Nucleus accumbens (tissue), 56 donors: ENCODE results near the gene KCNT1.
A peak's percentile ranks its signal among the peaks of the same experiment; 100 is the strongest.

Experiments used
- DNase-seq, 56 donors: peaks; one replicate each; lab custom pipeline; 2025; lab: John Stamatoyannopoulos, UW

KCNT1 gene

DNA sequence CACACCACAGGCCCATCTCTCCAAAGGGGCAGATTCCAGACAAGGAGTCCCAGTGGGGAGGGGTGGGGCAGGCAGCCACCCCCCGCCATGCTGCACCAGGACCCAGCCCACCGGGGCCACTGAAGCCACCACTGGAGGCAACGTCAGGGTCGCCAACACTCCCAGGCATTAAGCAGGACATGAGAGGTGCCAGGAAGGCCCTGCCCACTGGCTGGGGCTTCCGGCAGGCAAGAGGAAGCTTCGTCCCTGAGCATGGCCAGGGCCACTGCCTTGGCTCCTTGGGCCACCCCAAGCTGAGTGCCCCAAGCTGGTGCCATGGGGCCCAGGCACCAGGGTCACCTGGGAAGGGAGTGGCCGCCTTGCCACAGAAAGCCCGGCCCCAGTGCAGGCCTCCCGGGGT lies 17.5 kb downstream of the KCNT1 start:
- DNase-seq: no peak

- no peak for DNase-seq
Measured at GRCh38 chr9:135722365-135722764, 20.4 kb downstream of the KCNT1 start.

DNA sequence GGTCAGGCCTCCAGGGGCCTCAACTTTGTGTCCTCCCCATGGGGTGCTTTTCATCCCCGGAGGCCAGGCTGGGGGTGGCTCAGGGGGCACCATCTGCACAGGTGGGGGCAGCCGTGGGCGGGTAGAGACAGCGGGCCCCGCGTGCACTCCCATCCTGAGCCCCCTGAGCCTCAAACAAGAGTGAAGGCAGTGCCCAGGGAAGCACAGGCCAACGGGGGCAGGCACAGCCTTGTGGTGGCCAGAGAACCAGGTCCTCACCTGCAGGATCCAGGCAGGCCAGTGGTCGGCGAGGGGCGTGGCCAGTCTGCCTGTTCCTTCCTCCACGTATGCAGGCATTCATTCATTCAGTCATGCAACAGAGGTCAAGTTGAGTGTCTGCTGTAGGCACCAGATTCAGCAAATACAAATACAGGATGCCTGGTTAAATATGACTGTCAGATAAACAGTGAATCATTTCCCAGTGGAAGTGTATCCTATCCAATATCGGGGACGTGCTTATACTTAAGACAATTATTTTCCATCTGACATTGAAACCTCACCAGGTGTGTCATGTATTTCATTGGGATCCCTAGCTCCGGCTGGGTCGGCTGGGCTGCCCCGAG lies 22.3 kb downstream of the KCNT1 start:
- DNase-seq: no peak

DNA sequence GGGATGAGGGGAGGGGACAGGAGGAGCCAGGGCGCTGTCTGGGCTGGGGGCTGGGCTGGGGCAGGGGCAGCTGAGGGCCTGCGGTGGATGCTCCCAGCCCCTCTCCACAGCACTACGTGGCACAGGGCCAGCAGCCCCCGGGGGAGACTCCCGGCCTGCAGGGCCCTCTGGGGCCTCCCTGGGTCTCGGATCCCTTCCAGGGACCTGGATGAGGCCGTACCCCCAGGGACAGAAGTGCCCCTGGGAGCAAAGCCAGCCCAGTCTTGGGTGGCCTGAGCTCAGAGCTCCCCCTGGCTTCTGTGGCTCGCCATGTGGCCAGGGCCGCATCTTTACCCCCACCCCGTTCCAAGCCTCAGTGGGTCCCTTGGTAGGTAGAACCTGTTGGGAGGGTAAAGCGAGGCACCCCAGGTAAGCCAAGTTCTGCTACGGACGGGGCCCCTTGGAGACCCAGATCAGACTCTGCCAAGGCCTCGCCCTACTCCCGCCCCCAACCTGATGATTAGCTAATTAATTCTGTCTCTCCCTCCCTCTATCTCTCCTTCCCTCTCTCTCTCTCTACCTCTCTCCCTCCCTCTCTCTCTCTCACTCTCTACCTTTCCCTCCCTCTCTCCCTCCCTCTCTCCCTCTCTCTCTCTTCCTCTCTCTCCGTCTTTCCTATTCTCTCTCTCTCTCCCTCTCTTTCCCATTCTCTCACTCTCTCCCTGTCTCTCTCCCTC lies 24.3 kb downstream of the KCNT1 start:
- no peak for DNase-seq

GRCh38 chr9:135727257-135727875 lies 25.4 kb downstream of the KCNT1 start:
- no peak for DNase-seq

GRCh38 chr9:135728436-135729110 lies 26.6 kb downstream of the KCNT1 start:
- DNase-seq: no peak

DNA sequence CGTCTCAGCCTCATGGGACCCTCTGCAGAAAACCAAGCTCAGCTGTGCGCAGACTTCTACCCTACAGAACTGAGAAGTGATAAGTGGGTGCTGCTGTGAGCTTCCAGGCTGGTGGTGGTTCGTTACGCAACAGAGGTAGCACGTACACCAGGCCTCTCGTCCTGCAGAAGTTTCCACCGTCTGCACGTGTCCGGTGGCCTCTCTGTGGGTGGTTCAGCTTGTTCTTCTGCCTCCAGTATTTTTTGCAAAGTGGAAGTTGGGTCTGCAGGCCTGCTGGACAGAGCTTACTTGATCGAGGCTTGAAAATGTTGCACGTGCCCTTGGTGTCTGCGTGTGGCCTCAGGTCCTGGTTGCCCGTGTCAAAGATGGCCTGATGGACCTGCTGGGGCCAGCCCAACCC lies 27.5 kb downstream of the KCNT1 start:
- no peak for DNase-seq

- no peak for DNase-seq
Measured at GRCh38 chr9:135731454-135731853, 29.5 kb downstream of the KCNT1 start.

- DNase-seq: no peak
Measured at GRCh38 chr9:135732569-135733257, 30.7 kb downstream of the KCNT1 start.

GRCh38 chr9:135734616-135735144 lies 32.7 kb downstream of the KCNT1 start:
- DNase-seq: no peak

DNA sequence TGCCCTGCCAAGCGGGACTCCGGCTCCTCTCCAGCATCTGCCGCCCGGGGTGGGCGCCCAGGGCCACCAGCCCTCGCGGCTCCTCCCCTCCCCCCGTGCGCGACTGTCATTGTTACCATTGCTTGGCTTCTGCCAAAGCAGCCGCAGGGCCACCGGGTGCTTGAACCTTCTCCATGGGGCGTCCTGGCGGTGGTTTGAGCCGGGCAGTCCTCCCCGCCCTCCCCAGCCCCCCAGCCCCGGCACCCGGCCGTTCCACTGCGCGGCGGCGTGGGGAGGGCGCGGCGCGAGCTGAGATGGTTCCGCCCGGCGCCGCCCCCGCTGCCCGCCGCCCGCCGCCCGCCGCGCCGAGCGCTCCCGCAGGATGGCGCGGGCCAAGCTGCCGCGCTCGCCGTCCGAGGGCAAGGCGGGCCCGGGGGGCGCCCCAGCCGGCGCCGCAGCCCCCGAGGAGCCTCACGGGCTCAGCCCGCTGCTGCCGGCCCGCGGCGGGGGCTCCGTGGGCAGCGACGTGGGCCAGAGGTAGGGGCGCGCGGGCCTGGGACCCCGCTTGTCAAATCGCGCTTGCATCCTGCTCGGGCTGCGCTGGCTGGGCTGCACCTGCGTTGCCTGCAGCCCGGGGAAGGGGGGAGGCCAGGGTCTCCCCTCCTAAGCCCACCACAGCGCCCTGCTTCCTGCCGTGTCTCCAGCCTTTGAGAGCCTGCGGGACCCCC lies 34.4 kb downstream of the KCNT1 start:
- DNase-seq: peak in 2 of 56 donors; percentile 19 to 35

GRCh38 chr9:135736979-135737839 lies 35.2 kb downstream of the KCNT1 start:
- peak in 2 of 56 donors; percentile 7 to 11 for DNase-seq

GRCh38 chr9:135737840-135738521 lies 36.0 kb downstream of the KCNT1 start:
- DNase-seq: no peak

DNA sequence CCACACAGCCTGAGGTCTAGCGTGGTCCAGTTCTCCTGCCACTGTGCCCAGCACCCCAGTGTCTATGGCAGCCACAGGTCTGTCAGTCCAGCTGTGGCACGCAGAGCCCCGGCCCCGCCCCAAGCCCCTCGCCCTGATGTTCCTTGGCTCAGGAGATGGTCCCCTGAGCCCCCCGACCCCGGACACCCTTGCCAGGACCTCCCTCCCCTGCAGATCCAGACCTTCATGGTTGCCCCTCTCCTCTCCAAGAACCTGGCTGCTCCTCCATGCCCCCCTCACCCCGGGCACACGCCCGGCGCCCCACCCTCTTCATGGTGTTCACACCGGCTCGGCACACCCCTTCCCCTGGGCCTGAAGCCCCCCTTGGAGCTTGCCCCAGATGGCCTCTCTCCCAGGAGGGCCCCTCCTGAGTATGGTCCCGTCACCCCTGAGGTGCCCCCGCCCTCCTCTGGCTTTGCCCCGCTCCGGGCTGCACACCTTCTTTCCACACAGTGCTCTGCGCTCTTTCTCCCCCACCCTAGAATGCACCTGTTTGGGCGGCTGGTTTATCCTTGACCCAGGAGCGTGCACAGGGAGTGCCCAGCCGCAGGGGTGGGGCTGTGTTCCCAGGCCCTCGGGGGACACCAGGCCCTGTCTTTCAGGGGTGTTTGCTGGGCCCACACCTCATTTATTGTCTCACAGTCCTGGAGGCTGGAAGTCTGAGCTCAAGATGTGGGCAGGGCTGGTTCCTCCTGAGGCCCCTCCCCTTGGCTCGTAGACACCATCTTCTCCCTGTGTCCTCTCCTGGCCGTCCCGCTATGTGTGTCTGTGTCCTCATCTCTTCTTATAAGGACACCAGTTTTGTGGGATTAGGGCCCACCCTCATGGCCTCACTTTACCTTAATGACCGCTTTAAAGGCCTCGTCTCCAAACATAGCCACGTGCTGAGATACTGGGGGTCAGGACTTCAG lies 37.6 kb downstream of the KCNT1 start:
- no peak for DNase-seq

- no peak for DNase-seq
Measured at GRCh38 chr9:135741276-135742219, 39.6 kb downstream of the KCNT1 start.

DNA sequence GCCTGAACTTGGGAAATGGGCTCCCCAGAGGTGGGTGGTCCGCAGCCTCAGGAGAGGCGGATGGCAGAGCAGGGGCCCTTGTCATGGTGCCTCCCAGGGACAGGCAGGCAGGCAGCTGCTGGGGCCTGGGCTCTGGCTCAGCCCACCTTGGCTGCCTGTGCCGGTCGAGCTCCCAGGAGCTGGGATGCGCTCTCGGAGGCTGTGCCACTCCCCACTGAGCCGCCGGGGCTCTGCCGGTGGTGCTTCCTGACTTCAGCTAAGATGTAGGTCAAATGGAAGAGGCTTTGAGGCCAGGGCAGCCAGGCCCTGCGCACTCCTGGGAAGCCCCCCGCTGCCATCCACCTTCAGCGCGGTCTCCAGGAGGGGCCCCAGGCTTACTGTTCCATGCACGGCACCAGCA lies 41.0 kb downstream of the KCNT1 start:
- DNase-seq: no peak
